ENCODE data around the gene FSIP1.
A peak's percentile ranks its signal among the peaks of the same experiment; 100 is the strongest.

GRCh38 chr15:39593656-39594445 is 188.8 kb downstream of the FSIP1 start:
- peak in 2 of 6 experiments; percentile 18 to 21 for TF ChIP-seq CTCF (IDR thresholded peaks at IDR 0.05)
- no peak for TF ChIP-seq POLR2A (IDR thresholded peaks at IDR 0.05)
